Thyroid gland (tissue), 4 donors: Measurements from ENCODE around the gene ARMC7.

Experiments used
- CTCF ChIP-seq, 6 experiments: fragments of 200-600 bp in 3 of 6; fragments of 450-650 bp in 3 of 6; sonication (generic) in 3 of 6; IDR thresholded peaks; one replicate each; pipeline ENCODE4 v1.5.1; 2016 to 2019; ENCODE audit warnings: antibody characterized with exemption in 6 of 6, mild to moderate bottlenecking in 2 of 6, inconsistent platforms in 1 of 6, moderate library complexity in 1 of 6
- POLR2A ChIP-seq, 2 donors: fragments of 450-650 bp; IDR thresholded peaks; one replicate each; pipeline ENCODE4 v1.6.1; 2017; ENCODE audit warnings: antibody characterized with exemption in 2 of 2, mild to moderate bottlenecking in 2 of 2, moderate library complexity in 1 of 2

GRCh38 chr17:75063626-75064025 lies 46.1 kb upstream of the ARMC7 start:
- TF ChIP-seq CTCF (IDR thresholded peaks at IDR 0.05) = no peak
- TF ChIP-seq POLR2A (IDR thresholded peaks at IDR 0.05) = no peak
